Activated CD8-positive, alpha-beta memory T cell treated with anti-CD3 and anti-CD28 coated beads for 48 hours (primary cell): Measurements from ENCODE around the gene CEP55.

Experiments
- DNase-seq, 3 experiments: peaks; one replicate each; pipeline ENCODE4 v3.0.0-alpha.2; 2020; ENCODE audit warnings: low read depth in 2 of 3, low spot score in 2 of 3

Gene CEP55

DNA sequence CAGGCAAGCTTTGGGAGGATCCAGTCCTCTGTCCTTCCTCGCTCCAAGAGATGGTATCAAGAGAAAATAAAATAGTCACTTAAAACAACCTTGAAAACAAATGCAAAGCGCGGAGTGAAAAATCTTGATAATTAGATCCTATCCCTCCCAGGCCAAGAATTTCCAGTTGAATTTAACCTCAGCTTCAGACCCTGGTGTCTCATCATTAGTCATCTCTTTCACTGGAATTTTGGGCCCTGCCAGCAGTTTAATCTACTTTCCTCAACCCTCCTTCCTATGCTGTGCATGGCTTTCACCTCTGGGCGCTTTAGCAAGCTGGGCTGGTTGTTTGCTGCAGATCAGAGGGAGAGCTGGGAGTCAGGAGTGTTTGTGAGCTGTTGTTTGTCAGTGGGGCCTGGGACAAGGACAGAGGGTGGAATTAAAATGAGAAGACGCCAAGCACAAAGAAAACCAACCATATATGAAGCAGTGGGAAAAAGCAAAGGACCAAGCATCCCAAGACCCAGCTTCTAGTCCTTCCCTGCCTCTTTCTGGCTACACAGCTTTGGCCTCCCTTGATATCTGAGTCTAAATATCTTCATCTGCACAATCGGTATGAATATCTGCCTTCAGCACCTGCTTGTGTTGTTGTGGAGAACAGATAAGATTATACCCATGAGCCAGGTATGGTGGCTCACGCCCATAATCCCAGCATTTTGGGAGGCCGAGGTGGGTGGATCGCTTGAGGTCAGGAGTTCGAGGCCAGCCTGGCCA lies 27.8 kb upstream of the CEP55 start:
- no peak for DNase-seq

DNA sequence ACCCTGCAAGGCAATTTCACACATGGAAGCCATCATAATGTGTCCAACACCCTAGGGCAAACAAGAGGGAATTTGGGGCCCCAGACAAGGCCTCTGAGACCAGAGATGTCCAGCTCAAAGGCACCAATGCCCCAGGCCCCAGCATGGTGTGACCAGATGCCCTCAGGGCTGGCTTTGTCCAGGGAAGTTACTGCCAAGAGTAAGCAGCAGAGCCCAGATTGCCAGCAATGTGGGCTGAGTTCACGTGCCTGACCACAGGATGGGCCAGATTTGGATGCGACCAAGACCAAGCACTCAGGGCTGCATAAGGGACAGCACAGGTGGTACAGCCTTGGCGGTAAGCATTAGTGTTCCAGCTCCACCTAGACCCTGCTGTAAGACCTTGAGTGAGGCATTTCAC lies 27.0 kb upstream of the CEP55 start:
- no peak for DNase-seq

DNA sequence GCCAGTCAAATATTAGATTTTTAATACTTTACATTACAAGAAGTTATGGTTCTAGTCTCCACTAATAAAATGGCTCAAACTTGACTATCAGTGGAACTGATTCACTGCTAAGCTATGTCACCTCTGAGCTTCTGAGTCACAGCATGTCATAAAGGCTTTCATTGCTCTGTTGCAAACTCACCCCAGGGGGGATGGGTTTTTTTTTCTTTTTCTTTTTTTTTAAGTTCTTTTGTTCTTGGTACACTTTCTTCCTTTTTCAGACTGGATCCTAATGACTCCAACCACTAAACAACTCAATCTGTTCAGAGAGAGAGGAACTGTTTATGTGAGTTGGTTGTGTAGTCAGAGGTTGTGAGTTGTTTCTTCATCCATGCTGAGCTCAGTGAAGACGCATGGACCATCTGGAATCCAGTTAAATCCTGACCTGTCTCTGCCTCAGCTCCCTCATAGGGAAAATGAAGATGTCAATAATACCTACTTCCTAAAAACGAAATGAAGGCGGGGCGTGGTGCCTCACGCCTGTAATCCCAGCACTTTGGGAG lies 25.2 kb upstream of the CEP55 start:
- no peak for DNase-seq

DNA sequence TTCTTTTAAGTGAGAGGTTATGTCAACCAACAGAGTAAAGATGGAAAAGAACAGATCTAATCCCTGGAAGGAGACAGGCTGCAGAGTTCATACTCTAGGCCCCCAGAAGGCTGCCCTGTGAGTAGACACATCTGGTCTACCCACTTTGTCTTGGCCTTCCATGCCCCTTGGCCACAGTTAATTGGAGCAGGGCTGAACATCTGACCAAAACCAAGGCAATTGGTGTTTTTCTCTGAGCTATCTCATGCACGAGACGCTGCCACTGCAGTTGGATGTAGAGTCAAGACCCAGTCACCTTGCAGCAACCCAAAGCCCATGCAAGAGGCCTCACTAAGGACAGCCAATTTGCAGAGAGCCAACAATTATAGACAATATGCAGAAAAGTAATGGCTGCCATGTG lies 23.3 kb upstream of the CEP55 start:
- DNase-seq, result no peak

DNA sequence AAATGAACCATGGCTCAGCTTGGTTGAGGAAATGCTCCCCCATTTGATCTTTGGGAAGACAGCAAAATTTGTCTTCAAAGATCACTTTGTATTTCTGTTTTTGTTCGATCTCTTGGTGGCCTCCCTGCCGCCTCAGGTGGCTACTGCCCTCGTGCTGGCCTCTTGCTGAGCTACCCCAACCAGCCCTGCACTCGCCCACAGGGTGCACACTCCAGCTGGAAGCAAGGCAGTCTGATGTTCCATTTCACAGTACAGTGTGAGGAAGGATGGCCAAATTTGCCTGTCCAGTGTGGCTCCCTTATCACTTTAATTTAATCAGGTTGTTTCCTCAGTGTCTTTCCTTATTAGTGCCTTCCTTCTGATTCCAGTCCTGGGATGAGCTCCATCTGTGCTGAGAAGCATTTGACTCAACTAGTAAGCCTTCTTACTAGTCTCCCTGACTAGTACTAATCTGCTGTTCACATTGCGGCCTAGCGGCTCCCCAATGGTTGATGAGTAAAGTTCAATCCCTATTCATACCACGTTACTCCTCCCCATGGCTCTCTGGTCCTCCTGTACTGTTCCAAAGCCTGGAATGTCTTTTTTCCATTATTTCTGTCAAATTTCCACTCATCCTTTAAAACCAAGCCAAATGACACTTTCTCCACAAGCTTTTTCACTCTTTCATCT lies 22.5 kb upstream of the CEP55 start:
- DNase-seq, result no peak

DNA sequence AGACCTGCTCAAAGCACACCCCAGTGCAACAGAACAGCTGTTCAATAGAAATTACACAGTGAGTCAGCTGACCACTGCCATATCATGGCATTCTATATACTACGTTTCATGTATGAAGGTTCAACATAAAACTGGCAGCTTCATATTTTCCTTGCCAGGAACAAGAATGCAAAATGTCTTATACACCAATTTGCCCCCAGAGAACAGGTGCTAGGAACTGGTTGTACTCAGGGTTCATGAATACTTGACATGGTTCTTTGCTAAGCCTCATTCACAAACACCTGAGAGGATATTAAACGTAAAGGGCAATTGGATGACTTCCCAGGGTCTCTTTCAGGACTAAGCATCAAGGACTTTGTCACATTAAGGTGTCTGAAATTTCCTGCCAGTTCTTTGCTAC lies 21.2 kb upstream of the CEP55 start:
- no peak for DNase-seq

DNA sequence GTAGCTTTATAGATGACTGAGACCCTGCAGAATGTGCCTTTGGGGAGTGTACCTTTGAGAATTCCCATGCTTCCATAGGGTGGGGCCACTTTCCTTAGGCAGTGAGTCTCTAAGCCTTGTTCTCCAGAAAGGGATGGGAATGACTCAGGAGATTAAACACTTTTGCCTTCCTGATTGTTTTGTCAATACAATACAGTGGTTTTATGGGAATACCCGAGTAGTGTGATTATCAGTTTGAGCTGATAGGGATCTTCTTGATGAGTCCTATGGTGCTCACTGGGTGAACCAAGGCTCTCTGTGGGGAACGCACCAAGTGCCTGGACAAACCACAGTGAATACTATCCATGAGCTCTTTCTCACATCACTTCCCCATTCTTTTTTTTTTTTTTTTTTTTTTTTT lies 20.5 kb upstream of the CEP55 start:
- DNase-seq, result no peak

DNA sequence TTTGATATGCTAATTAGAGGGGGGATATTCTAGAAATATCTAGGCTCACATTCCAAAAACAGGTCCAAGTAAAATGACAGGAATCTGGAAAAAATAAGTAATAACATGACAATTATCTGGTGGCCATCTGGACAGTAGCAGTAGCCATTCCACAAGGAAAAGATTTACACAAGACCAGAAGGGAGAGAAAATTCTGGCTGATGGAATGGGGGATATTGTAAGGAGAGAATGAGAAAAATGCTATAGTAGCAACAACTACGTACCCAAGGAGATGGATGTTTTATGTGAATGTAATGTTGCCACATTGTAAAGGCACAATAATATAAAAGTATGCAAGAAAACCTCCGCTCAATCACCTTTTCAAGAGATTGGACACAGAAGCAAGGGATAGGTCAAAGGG lies 19.7 kb upstream of the CEP55 start:
- no peak for DNase-seq

DNA sequence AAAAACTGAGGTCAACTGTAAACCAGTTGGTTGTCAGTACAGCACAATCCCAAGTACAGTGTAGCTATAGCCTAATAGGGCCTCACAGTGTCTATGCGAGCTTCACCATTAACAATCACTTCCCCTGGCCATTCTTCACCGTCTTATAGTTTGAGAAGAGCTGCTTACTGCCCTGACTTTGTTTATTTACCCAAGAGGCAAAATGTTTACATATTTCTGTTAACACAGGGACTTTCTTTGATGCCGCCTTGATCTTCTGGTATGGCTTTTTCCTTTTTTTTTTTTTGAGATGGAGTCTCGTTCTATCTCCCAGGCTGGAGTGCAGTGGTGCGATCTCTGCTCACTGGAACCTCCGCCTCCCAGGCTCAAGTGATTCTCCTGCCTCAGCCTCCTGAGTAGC lies 17.5 kb upstream of the CEP55 start:
- no peak for DNase-seq

DNA sequence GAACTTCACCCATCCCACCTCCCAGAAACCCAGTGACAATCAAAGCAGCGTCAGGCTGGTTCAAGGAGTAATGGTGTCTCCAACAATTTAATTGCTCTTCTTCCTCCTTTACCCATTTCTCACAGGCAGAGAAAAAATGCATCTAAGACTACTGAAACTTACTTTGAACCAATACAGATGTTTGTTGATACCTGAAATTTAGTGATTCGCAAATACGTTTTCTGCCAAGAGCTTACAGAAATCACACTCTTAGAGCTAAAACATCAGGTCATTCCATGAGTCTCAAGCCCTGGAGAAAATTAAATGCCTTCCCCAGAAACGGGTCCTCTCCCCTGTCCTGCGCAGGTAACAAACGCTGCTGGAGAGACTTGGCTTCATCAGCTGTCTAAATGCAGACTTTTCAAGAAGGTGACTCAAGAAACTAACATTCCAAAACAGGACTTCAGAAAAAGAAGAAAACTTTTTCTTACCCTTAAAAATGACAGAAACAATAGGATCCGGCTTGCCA lies 14.7 kb upstream of the CEP55 start:
- DNase-seq, result no peak

DNA sequence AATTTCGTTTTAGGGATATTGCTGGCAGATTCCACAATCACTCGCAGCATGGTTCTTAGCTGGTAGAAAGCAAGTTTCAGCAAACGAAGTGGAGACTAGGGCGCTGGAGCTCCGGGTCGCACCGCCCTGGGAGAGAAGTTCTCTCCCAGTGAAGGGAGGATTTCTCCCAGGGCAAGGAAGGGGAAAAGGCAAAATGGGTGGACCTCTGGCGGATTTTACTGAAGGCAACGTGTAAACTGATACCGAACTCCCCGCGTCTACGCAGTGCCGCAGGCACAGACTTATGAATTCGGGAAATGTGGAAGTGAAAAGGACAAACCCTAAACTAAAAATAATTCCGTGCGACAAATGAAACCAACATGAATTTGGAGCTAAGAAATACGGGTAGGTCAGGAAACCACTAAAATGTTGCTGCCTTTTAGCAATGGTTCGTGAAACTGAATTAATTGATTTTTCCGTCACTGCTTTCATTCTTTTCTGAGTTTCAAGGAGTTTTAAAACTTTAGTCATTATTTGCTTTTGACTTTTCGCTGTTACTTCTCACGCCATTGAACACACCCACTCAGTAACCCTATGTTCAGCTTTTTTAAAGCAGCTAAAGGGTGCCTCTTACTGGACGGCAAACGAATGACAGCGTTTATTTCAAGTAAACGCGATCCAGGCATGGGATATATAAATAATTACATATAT lies 14.1 kb upstream of the CEP55 start, which contains the start of gene MYOF:
Gene MYOF (minus strand): TSS at position 190 of the 690 bp plus-strand sequence. CDS start 140 bp downstream, at position 50.
- no peak for DNase-seq

DNA sequence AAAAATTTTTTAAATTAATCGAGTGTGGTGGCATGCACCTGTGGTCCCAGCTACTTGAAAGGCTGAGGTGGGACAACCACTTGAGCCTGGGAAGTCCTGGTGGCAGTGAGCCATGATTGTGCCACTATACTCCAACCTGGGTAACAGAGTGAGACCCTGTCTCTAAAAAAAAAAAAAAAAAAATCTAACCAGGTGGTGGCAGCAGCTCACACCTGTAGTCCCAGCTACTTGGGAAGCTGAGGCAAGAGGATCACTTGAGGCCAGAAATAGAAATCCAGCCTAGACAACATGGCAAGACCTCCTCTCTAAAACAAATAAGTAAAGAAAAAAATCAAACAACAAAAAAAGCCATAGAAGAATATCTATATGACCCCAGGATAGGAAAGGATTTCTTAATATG lies 10.7 kb upstream of the CEP55 start:
- no peak for DNase-seq

DNA sequence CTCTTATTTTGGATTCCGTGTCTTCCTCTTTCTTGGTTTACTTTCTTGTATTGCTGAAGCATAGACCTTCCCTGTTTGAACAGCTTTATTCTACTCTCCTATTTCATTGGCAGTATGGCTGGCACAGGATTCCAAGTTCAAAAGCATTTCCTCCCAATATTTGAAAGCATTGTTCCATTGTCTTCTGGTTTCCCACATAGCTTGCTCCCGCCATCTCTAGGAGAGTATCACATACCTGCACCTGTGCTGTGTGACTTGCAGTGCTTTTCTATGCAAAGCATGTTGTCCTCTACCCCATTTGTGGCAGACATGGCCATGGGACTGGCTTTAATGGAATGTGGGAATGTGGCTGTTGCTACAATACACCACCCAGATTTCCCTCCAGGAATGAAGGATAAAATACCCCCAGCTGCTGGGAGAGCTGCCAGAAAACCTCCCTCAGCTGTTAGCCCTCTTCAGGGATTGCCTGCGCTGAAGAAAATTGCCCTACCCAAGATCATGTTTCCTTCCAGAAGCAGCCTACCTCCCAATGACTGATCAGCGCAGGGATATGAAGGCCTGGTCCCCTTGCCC lies 7.4 kb upstream of the CEP55 start:
- no peak for DNase-seq

DNA sequence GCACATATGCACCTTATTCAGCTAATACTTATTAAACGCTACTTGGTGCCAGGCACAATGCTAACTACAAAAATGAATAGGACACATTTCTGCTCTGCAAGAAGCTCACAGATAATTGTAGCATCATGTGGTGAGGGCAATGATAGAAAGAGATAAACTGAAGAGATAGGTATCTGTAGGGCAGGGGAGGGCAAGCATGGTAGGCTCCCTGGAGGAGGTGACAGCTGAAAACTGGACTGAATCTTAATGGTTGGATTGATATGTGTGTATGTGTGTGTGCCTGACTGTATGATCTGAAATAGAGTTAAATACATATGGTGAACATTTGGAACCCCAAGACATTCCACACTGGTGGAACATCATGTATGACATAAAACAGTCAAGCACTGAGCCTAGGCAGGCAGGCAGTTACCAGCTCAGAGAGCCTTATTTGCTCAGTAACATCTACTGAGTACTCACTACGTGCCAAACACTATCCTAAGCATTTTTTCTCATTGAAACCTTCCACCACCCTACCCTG lies 4.8 kb upstream of the CEP55 start:
- no peak for DNase-seq

DNA sequence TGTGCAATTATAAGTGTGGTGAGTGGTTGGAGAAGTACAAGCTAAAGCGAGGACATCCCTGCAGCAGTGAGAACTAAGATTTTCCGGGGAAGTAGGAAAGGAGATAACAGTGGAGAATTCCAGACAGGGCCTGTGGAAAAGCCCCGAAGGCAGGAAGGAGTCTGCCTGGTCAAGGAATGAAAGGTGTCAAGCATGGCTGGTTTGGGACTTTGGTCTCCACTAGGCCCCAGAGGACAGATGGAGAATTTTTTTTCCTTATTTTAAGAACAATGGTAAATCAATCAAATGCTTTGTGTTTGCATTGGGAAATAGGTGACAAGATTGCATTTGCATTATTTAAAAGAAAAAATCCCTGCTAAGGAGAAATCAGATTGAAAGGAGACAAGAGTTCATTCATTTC lies 3.2 kb upstream of the CEP55 start:
- DNase-seq, result no peak

DNA sequence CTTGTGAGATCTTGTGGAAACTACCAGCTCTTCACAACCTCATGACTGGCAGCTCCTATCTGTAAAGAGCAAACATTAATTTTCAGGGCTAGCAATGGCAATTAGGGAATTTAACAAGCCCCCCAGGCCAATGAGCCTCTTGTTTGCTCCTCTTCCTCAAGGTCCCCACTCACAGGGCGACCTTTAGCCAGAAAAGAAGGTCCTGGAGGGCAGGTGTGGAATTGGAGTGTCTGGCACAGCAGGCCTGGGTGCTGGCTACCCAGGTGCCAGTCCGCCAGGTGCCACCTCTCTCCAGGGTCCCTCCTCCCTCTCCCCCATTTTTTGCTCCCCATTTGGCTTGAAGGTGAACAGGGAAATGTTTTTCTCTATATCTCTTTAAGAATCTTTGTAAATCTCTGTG lies 1.9 kb upstream of the CEP55 start:
- no peak for DNase-seq

DNA sequence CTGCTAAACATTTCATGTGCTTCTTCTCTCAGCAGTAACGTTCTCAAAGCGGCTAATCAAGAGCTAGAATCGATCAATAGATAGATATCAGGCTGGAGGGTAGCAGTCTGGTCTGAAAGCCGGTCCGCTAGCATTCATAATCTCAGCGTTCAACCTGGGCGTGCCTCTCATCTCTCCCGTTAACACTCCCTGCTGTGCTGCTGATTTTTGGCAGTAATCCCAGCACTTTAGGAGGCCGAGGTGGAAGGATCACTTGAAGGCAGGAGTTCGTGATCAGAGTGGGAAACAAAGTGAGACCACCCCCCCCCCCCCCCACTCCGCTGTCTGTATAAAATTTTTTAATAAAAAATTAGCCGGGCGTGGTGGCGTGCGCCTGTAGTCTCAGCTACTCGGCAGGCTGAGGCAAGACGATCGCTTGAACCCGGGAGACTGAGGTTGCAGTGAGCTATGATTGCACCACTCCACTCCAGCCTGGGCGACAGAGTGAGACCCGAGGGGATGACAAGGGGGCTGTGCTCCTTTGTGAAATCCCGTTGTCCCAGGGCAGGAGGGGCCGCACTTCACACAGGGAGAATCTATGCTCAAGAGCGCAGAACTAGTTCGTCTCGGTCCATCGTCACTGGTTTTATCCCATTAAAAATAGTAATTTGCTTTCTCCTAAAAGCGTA lies 624 bp upstream of the CEP55 start:
- DNase-seq, result peak in 1 of 3 experiments; percentile 18

DNA sequence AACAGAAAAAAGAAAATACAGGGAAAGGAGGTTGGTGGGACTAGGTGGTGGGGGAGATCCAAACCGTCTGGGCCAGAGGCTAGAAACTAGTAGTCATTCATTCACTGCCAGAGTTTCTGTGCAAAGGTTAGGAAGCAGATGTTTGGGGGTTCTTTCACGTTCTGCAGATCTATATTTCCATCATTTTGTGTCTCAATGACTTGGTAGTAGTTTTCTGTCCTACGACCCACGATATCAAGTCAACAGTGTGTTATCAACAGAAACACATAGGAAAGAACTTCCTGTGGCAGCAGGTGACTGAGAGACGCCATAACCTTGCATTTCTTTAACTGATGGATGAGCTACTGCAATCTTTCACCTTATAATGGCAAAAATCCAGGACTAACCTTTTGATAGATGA lies 1.8 kb downstream of the CEP55 start:
- DNase-seq, result no peak

DNA sequence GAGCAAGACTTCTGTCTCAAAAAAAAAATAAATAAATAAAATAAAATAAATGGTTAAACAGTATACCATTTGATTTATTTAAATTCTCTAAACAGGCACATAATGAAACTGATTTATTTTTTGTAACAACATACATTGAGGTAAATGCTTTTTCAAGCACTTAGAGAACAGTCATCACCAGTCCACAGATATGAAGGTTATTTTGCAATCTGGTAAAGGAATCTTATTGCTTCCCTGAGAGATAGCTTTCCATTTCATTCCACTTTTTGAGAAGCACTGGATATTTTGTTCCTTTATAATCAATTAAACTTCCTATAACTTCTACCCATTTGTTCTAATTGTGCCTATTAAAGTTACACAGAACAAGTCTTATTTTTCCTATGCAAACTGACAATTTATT lies 5.2 kb downstream of the CEP55 start:
- no peak for DNase-seq

DNA sequence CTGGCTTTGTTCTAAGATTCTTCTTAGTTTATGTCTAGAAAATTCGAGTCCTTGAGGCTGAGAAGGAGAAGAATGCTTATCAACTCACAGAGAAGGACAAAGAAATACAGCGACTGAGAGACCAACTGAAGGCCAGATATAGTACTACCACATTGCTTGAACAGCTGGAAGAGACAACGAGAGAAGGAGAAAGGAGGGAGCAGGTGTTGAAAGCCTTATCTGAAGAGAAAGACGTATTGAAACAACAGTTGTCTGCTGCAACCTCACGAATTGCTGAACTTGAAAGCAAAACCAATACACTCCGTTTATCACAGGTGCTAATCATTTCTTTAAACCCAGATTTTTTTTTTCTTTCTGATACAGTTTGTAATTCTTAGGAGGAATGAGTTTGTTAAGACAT lies 6.7 kb downstream of the CEP55 start:
- DNase-seq, result no peak

DNA sequence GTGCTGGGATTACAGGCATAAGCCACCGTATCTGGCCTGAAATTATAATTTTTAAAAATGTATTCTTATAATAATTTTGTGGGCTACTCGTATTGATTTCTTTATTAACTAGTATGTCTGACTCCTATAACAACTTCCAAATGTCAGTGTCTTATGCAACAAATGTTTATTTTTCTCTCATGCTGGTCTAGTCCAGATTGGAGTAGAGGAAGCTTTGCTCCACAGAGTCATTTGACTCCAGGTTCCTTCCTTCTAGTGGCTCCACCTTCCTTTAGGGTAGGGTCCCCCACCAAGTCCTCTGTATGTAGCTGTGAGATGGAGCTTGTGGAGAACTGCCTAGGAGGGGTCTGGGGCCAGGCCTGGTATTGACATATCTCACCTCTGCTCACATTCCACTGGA lies 8.7 kb downstream of the CEP55 start:
- no peak for DNase-seq
